ENCODE results near the gene CEP76.
A peak's percentile ranks its signal among the peaks of the same experiment; 100 is the strongest.
"Not testable (repeated sequence)": the region's sequence is repeated elsewhere in the genome, so short reads cannot be mapped to it uniquely, and the experiment has no call there.

Gene CEP76

DNA sequence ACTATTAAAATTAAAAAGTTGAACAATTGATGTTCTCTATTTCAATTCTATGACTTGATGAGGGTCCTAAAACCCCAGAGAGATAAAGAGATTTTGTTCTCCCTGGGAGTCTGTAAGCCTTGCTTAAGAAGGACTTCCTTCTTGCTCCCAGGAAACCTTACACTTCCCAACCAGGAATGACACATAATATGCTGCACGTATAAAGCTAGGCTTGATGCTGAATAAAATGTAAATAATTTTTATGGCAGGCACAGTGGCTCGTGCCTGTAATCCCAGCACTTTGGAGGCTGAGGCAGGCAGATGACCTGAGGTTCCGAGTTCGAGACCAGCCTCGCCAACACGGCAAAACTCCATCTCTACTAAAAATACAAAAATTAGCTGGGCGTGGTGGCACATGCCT lies 72.4 kb downstream of the CEP76 start:
- TF ChIP-seq ZNF70 (CRISPR knock-in tag; IDR thresholded peaks at IDR 0.05) (no peak), BACH2 (CRISPR knock-in tag; IDR thresholded peaks at IDR 0.05; ENCODE audit: borderline replicate concordance) (no peak), ZNF565 (CRISPR knock-in tag; conservative IDR thresholded peaks at IDR 0.05; ENCODE audit: low read depth) (no peak), TCF4 (CRISPR knock-in tag; IDR thresholded peaks at IDR 0.05; ENCODE audit: borderline replicate concordance) (no peak), PPARA (CRISPR knock-in tag; IDR thresholded peaks at IDR 0.05; ENCODE audit: borderline replicate concordance) (no peak), ARNTL (CRISPR knock-in tag; IDR thresholded peaks at IDR 0.05; ENCODE audit: borderline replicate concordance, low read depth) (no peak), CSDC2 (CRISPR knock-in tag; IDR thresholded peaks at IDR 0.05) (no peak), ZFP3 (CRISPR knock-in tag; IDR thresholded peaks at IDR 0.05) (no peak), TOX (CRISPR knock-in tag; IDR thresholded peaks at IDR 0.05; ENCODE audit: borderline replicate concordance) (no peak)
- TF ChIP-seq, protein P1, sequence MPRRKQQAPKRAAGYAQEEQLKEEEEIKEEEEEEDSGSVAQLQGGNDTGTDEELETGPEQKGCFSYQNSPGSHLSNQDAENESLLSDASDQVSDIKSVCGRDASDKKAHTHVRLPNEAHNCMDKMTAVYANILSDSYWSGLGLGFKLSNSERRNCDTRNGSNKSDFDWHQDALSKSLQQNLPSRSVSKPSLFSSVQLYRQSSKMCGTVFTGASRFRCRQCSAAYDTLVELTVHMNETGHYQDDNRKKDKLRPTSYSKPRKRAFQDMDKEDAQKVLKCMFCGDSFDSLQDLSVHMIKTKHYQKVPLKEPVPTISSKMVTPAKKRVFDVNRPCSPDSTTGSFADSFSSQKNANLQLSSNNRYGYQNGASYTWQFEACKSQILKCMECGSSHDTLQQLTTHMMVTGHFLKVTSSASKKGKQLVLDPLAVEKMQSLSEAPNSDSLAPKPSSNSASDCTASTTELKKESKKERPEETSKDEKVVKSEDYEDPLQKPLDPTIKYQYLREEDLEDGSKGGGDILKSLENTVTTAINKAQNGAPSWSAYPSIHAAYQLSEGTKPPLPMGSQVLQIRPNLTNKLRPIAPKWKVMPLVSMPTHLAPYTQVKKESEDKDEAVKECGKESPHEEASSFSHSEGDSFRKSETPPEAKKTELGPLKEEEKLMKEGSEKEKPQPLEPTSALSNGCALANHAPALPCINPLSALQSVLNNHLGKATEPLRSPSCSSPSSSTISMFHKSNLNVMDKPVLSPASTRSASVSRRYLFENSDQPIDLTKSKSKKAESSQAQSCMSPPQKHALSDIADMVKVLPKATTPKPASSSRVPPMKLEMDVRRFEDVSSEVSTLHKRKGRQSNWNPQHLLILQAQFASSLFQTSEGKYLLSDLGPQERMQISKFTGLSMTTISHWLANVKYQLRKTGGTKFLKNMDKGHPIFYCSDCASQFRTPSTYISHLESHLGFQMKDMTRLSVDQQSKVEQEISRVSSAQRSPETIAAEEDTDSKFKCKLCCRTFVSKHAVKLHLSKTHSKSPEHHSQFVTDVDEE (CRISPR knock-in tag; IDR thresholded peaks at IDR 0.05) = no peak
- TF ChIP-seq, protein P2, sequence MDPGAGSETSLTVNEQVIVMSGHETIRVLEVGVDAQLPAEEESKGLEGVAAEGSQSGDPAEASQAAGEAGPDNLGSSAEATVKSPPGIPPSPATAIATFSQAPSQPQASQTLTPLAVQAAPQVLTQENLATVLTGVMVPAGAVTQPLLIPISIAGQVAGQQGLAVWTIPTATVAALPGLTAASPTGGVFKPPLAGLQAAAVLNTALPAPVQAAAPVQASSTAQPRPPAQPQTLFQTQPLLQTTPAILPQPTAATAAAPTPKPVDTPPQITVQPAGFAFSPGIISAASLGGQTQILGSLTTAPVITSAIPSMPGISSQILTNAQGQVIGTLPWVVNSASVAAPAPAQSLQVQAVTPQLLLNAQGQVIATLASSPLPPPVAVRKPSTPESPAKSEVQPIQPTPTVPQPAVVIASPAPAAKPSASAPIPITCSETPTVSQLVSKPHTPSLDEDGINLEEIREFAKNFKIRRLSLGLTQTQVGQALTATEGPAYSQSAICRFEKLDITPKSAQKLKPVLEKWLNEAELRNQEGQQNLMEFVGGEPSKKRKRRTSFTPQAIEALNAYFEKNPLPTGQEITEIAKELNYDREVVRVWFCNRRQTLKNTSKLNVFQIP (CRISPR knock-in tag; IDR thresholded peaks at IDR 0.05; ENCODE audit: borderline replicate concordance, low read depth) = no peak
- TF ChIP-seq, protein P3, sequence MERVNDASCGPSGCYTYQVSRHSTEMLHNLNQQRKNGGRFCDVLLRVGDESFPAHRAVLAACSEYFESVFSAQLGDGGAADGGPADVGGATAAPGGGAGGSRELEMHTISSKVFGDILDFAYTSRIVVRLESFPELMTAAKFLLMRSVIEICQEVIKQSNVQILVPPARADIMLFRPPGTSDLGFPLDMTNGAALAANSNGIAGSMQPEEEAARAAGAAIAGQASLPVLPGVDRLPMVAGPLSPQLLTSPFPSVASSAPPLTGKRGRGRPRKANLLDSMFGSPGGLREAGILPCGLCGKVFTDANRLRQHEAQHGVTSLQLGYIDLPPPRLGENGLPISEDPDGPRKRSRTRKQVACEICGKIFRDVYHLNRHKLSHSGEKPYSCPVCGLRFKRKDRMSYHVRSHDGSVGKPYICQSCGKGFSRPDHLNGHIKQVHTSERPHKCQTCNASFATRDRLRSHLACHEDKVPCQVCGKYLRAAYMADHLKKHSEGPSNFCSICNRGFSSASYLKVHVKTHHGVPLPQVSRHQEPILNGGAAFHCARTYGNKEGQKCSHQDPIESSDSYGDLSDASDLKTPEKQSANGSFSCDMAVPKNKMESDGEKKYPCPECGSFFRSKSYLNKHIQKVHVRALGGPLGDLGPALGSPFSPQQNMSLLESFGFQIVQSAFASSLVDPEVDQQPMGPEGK (CRISPR knock-in tag; IDR thresholded peaks at IDR 0.05; ENCODE audit: borderline replicate concordance) = no peak
- ATAC-seq = peak; percentile 66; the same call in 2 of the 3 replicates

DNA sequence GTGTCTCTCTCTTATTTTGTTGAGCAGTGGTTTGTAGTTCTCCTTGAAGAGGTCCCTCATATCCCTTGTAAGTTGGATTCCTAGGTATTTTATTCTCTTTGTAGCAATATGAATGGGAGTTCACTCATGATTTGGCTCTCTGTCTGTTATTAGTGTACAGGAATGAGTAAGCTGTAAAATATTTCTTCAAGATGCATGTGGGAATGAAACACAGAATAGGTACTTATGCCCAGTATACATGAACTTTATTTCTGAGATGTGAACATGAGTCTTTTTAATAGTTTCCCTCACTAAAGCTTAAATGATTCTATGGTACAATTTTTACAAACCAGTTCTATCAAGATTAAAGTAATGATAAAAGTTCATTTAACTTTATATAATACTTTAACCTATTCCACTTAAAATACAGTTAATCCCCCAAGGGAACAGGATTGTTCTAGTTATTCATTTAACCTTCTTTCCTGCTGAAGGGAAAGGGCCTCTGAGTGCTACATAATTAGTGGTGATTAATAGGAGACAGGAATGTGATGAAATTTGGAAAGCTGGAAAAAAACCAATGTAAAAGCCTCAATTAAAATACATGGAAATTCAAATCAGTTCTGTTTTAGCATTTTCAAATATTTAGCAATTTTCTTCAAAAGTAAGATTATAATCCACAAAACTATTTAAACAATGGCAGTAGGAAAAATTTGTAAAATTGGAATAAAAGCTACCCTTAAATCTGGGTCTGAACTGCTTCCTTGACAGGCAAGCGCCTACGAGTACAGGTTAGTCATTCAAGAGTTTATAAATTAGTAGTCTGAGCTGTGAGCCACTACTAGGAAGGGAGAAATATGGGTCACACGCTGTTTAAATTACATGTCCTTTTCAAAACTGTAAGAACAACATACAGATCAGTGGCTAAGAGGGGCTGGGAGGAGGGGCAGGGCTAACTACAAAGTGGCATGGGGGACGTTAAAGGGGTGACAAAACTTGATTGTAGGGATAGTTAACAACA lies 73.5 kb downstream of the CEP76 start:
- ATAC-seq = peak; percentile 80
- no peak for TF ChIP-seq ZFP30 (CRISPR knock-in tag; IDR thresholded peaks at IDR 0.05)
- TF ChIP-seq ARNTL (CRISPR knock-in tag; IDR thresholded peaks at IDR 0.05; ENCODE audit: borderline replicate concordance, low read depth) = no peak
- no peak for TF ChIP-seq ZNF70 (CRISPR knock-in tag; IDR thresholded peaks at IDR 0.05)
- no peak for TF ChIP-seq BACH2 (CRISPR knock-in tag; IDR thresholded peaks at IDR 0.05; ENCODE audit: borderline replicate concordance)
- TF ChIP-seq, protein P2 (CRISPR knock-in tag; IDR thresholded peaks at IDR 0.05; ENCODE audit: borderline replicate concordance, low read depth) = no peak
- TF ChIP-seq ZC3H10 (CRISPR knock-in tag; IDR thresholded peaks at IDR 0.05) = no peak
- no peak for TF ChIP-seq RARB (CRISPR knock-in tag; IDR thresholded peaks at IDR 0.05)
- TF ChIP-seq, protein P4, sequence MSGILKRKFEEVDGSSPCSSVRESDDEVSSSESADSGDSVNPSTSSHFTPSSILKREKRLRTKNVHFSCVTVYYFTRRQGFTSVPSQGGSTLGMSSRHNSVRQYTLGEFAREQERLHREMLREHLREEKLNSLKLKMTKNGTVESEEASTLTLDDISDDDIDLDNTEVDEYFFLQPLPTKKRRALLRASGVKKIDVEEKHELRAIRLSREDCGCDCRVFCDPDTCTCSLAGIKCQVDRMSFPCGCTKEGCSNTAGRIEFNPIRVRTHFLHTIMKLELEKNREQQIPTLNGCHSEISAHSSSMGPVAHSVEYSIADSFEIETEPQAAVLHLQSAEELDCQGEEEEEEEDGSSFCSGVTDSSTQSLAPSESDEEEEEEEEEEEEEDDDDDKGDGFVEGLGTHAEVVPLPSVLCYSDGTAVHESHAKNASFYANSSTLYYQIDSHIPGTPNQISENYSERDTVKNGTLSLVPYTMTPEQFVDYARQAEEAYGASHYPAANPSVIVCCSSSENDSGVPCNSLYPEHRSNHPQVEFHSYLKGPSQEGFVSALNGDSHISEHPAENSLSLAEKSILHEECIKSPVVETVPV (CRISPR knock-in tag; IDR thresholded peaks at IDR 0.05) = no peak
- no peak; the same call in 1 of the 2 replicates for TF ChIP-seq ISL1 (CRISPR knock-in tag; IDR thresholded peaks at IDR 0.05)
- TF ChIP-seq, protein P1 (CRISPR knock-in tag; IDR thresholded peaks at IDR 0.05) = no peak
- TF ChIP-seq OSR1 (CRISPR knock-in tag; IDR thresholded peaks at IDR 0.05) = no peak

DNA sequence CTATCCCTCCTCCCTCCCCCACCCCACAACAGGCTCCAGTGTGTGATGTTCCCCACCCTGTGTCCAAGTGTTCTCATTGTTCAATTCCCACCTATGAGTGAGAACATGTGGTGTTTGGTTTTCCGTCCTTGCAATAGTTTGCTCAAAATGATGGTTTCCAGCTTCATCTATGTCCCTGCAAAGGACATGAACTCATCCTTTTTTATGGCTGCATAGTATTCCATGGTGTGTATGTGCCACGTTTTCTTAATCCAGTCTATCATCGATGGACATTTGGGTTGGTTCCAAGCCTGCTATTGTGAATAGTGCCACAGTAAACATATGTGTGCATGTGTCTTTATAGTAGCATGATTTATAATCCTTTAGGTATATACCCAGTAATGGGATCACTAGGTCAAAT lies 75.3 kb downstream of the CEP76 start:
- ATAC-seq = not testable (repeated sequence)

Data from SK-N-SH treated with all-trans-retinoic acid at 6 μM for 48 hours (cell line).